ENCODE data around the gene DRP2. TPM values are rescaled to one million over a fixed set of nuclear protein-coding genes. Genes with fewer than 3 reads are reported as not detected.

DRP2 gene
- total RNA-seq, 2 experiments from 2014 or later: 0.87 to 1.0 TPM

- no peak for DNase-seq
- POLR2A ChIA-PET: no interaction called here
- Mint-ChIP-seq H3K4me1 (no peaks in the 10 kb centered on the region), H3K9me3 (no peaks in the 10 kb centered on the region), H3K36me3 (ENCODE audit: low read depth) (no peaks in the 10 kb centered on the region), H3K27ac (no peak overlapping the region), H3K4me3 (no peak overlapping the region), H3K27me3 (peaks cover 2% of the 10 kb centered on the region)
- CTCF ChIA-PET: no interaction called here
These were observed 1.9 kb upstream of the DRP2 start for GRCh38 chrX:101217689-101218088.

GRCh38 chrX:101219864-101220346 is 319 bp downstream of the DRP2 start:
- H3K4me3 Mint-ChIP-seq: no peak overlapping the region
- no peak overlapping the region for H3K27ac Mint-ChIP-seq
- ChIA-PET CTCF (no interaction called here), POLR2A (no interaction called here)
- H3K36me3 Mint-ChIP-seq (ENCODE audit: low read depth): no peaks in the 10 kb centered on the region
- H3K27me3 Mint-ChIP-seq: peaks cover 2% of the 10 kb centered on the region
- H3K9me3 Mint-ChIP-seq: no peaks in the 10 kb centered on the region
- no peaks in the 10 kb centered on the region for H3K4me1 Mint-ChIP-seq
- DNase-seq: no peak

DNA sequence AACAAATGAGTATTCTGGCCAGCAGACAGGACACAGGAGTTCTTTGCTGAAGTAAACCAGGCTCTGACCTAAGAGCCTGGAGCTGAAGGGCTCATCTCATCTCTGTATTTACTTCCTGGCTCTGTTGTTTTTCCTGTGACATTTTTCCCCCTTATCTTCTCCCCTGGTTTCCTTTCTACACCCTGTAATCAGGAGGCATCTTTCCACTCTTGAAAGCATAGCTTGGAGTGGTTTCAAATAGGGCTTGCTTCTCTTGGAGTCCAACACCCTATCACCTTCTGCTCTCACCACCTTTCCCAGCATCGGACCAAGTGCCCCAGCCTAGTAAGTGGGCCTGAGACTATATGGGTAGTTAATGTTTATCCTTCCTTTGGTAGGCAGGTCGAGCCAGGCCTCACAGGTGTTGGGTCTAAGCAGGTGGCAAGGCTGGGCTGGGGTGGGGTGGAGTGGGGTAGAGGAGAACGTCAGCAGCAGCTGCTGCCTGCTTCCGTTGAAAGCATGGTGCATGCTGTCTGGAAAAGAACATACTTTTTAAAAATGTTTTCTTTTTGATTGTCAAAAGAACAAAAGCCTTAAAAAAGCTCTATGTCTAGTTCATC is 1.2 kb downstream of the DRP2 start:
- Mint-ChIP-seq H3K4me1 (no peaks in the 10 kb centered on the region), H3K36me3 (ENCODE audit: low read depth) (no peaks in the 10 kb centered on the region), H3K27ac (peak overlapping the region; percentile 11), H3K9me3 (no peaks in the 10 kb centered on the region), H3K27me3 (peaks cover 2% of the 10 kb centered on the region), H3K4me3 (no peak overlapping the region)
- ChIA-PET POLR2A (no interaction called here), CTCF (interaction anchor here (1.3 kb wide), 1 partner anchor 9 kb away, joined by 4 read pairs; no protein-coding TSS in a partner anchor)
- no peak for DNase-seq

DNA sequence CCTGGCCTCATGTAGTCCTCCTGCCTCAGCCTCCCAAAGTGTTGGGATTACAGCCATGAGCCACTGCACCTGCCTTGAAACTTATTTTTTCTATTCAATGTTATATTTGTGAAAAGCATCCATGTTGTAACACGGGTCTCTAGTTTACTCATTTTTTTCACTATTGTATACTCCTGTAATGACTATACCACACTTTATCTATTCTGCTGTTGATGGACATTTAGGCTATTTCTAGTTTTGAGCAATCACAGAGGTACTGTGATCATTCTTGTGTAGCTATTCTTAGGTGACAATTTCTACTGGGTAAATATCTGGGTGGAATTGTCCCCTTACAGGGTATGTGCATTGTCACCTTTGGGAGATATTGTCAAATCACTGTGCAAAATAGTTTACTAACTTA is 3.6 kb downstream of the DRP2 start:
- ChIA-PET CTCF (interaction anchor here (0.6 kb wide), 1 partner anchor 695 kb away, joined by 3 read pairs; no protein-coding TSS in a partner anchor), POLR2A (no interaction called here)
- H3K9me3 Mint-ChIP-seq: no peaks in the 10 kb centered on the region
- no peaks in the 10 kb centered on the region for H3K36me3 Mint-ChIP-seq (ENCODE audit: low read depth)
- DNase-seq: no peak
- no peak overlapping the region for H3K4me3 Mint-ChIP-seq
- H3K4me1 Mint-ChIP-seq: no peaks in the 10 kb centered on the region
- no peak overlapping the region for H3K27ac Mint-ChIP-seq
- peaks cover 2% of the 10 kb centered on the region for H3K27me3 Mint-ChIP-seq

- CTCF ChIA-PET: no interaction called here
- no peak for DNase-seq
- H3K4me3 Mint-ChIP-seq: no peak overlapping the region
These were observed 9.6 kb downstream of the DRP2 start for GRCh38 chrX:101229170-101229569.

GRCh38 chrX:101230636-101231035 is 11.1 kb downstream of the DRP2 start:
- Mint-ChIP-seq H3K27me3 (no peaks in the 10 kb centered on the region), H3K9me3 (no peaks in the 10 kb centered on the region), H3K27ac (no peak overlapping the region), H3K36me3 (ENCODE audit: low read depth) (no peaks in the 10 kb centered on the region), H3K4me1 (no peaks in the 10 kb centered on the region), H3K4me3 (no peak overlapping the region)
- POLR2A ChIA-PET: no interaction called here
- CTCF ChIA-PET: no interaction called here
- no peak for DNase-seq

More at GRCh38 chrX:101229170-101229569, 9.6 kb downstream of the DRP2 start:
- H3K27ac Mint-ChIP-seq: no peak overlapping the region
- no peaks in the 10 kb centered on the region for H3K36me3 Mint-ChIP-seq (ENCODE audit: low read depth)
- H3K4me1 Mint-ChIP-seq: no peaks in the 10 kb centered on the region
- no peaks in the 10 kb centered on the region for H3K27me3 Mint-ChIP-seq
- POLR2A ChIA-PET: no interaction called here
- no peaks in the 10 kb centered on the region for H3K9me3 Mint-ChIP-seq

DNA sequence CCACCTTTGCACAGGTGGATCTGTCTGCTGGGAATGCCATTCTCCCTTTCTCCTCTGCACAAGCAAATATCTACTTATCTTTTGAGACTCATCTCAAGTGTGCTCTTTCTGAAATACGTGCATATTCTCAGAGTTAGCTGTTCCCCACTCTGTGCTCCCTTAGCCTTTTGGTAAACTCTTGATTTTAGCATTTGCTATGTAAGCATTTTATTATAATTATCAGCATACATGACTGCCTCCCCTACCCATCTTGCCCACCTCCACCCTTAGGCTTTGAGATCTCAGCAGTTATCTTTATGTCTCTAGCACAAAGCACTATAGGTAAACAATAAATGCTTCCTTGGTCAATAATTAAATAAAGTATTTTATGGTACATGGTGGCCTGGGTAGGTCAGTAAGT is 11.5 kb downstream of the DRP2 start:
- POLR2A ChIA-PET: no interaction called here
- DNase-seq: no peak
- Mint-ChIP-seq H3K36me3 (ENCODE audit: low read depth) (no peaks in the 10 kb centered on the region), H3K4me1 (no peaks in the 10 kb centered on the region), H3K27me3 (no peaks in the 10 kb centered on the region), H3K9me3 (no peaks in the 10 kb centered on the region), H3K4me3 (no peak overlapping the region), H3K27ac (no peak overlapping the region)
- CTCF ChIA-PET: no interaction called here

- no peaks in the 10 kb centered on the region for H3K9me3 Mint-ChIP-seq
- H3K4me3 Mint-ChIP-seq: no peak overlapping the region
- no peaks in the 10 kb centered on the region for H3K27me3 Mint-ChIP-seq
- ChIA-PET CTCF (no interaction called here), POLR2A (no interaction called here)
- no peaks in the 10 kb centered on the region for H3K36me3 Mint-ChIP-seq (ENCODE audit: low read depth)
- H3K4me1 Mint-ChIP-seq: no peaks in the 10 kb centered on the region
- DNase-seq: no peak
- no peak overlapping the region for H3K27ac Mint-ChIP-seq
These were observed 12.7 kb downstream of the DRP2 start for GRCh38 chrX:101232316-101232715.

DNA sequence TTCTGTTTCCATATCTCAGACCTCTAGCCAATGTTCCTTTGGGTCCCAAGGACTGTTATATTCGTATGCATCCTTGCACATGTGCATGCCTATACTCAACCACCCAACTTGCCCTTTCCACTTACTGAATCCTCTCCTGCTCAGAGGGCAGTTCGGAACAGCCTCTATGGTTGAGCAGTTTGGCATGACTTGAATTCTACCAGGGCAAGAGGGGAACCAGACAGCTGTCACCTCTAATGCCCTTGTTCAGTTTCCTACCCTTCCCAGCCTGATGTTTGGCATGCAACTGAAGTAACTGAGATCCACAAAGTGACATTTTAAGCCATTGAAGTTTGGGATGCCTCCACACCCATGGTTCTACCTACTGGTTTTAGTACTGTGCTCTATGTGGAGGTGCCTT is 17.5 kb downstream of the DRP2 start:
- no peak overlapping the region for H3K27ac Mint-ChIP-seq
- ChIA-PET POLR2A (no interaction called here), CTCF (no interaction called here)
- H3K36me3 Mint-ChIP-seq (ENCODE audit: low read depth): no peaks in the 10 kb centered on the region
- DNase-seq: no peak
- H3K27me3 Mint-ChIP-seq: no peaks in the 10 kb centered on the region
- H3K4me1 Mint-ChIP-seq: no peaks in the 10 kb centered on the region
- no peak overlapping the region for H3K4me3 Mint-ChIP-seq
- H3K9me3 Mint-ChIP-seq: no peaks in the 10 kb centered on the region

DNA sequence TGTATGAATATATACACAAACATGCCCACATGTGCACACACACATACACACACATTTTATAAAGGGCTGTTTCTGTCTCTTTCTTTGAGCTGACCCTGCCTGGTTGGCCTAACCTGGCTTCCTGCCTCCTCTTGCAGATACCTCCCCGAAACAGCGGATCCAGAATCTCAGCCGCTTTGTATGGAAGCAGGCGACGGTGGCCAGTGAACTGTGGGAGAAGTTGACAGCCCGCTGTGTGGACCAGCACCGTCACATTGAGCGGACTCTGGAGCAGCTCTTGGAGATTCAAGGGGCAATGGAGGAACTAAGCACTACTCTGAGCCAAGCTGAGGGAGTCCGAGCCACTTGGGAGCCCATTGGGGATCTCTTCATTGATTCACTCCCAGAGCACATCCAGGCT is 21.9 kb downstream of the DRP2 start:
- no peaks in the 10 kb centered on the region for H3K36me3 Mint-ChIP-seq (ENCODE audit: low read depth)
- POLR2A ChIA-PET: no interaction called here
- H3K4me3 Mint-ChIP-seq: no peak overlapping the region
- CTCF ChIA-PET: no interaction called here
- DNase-seq: no peak
- H3K9me3 Mint-ChIP-seq: no peaks in the 10 kb centered on the region
- no peak overlapping the region for H3K27ac Mint-ChIP-seq
- H3K4me1 Mint-ChIP-seq: no peaks in the 10 kb centered on the region
- H3K27me3 Mint-ChIP-seq: no peaks in the 10 kb centered on the region

GRCh38 chrX:101252634-101253033 is 33.0 kb downstream of the DRP2 start:
- no peaks in the 10 kb centered on the region for H3K36me3 Mint-ChIP-seq (ENCODE audit: low read depth)
- peaks cover 3% of the 10 kb centered on the region for H3K4me1 Mint-ChIP-seq
- no peaks in the 10 kb centered on the region for H3K9me3 Mint-ChIP-seq
- no peak for DNase-seq
- ChIA-PET POLR2A (no interaction called here), CTCF (interaction anchor here (0.8 to 1.3 kb wide), 2 partner anchors 10 to 17 kb away, joined by 3 to 5 read pairs; no protein-coding TSS in a partner anchor)
- no peak overlapping the region for H3K4me3 Mint-ChIP-seq
- H3K27me3 Mint-ChIP-seq: no peaks in the 10 kb centered on the region
- no peak overlapping the region for H3K27ac Mint-ChIP-seq

- no peaks in the 10 kb centered on the region for H3K27me3 Mint-ChIP-seq
- no peak for DNase-seq
- CTCF ChIA-PET: interaction anchor here (0.6 kb wide), 1 partner anchor 75 kb away, joined by 3 read pairs; no protein-coding TSS in a partner anchor
- no peak overlapping the region for H3K4me3 Mint-ChIP-seq
- H3K9me3 Mint-ChIP-seq: no peaks in the 10 kb centered on the region
- H3K36me3 Mint-ChIP-seq (ENCODE audit: low read depth): no peaks in the 10 kb centered on the region
- peaks cover 15% of the 10 kb centered on the region for H3K4me1 Mint-ChIP-seq
- peak overlapping the region; percentile 57 for H3K27ac Mint-ChIP-seq
- POLR2A ChIA-PET: no interaction called here
These were observed 38.1 kb downstream of the DRP2 start for GRCh38 chrX:101257448-101258258.

GRCh38 chrX:101258259-101258581 is 38.6 kb downstream of the DRP2 start:
- Mint-ChIP-seq H3K9me3 (no peaks in the 10 kb centered on the region), H3K27ac (no peak overlapping the region), H3K4me3 (no peak overlapping the region), H3K27me3 (no peaks in the 10 kb centered on the region), H3K4me1 (peaks cover 15% of the 10 kb centered on the region), H3K36me3 (ENCODE audit: low read depth) (no peaks in the 10 kb centered on the region)
- ChIA-PET CTCF (no interaction called here), POLR2A (no interaction called here)
- DNase-seq: no peak

DNA sequence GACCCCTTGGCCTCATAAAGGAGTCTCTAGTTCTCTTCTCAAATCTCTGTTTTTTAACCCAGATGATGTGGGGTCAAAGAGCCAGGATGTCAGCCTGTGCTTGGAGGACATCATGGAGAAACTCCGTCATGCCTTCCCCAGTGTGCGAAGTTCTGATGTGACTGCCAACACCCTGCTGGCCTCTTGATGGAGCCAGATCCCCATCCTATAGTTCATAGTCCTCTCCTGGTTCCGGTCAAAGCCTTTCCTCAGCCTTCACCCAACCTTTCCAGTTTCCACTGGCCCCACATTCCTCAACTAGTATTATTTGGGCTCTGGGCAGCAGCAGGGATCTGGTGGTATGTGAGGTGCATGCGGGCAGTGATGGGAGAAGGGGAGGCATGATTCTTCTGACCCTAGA is 40.8 kb downstream of the DRP2 start:
- Mint-ChIP-seq H3K4me1 (peaks cover 15% of the 10 kb centered on the region), H3K36me3 (ENCODE audit: low read depth) (no peaks in the 10 kb centered on the region), H3K4me3 (no peak overlapping the region), H3K27ac (peak overlapping the region; percentile 31), H3K9me3 (no peaks in the 10 kb centered on the region), H3K27me3 (no peaks in the 10 kb centered on the region)
- CTCF ChIA-PET: interaction anchor here (0.6 kb wide), 1 partner anchor 101 kb away, joined by 5 read pairs; no protein-coding TSS in a partner anchor
- POLR2A ChIA-PET: no interaction called here
- DNase-seq: no peak

Data from activated CD4-positive, alpha-beta T cell treated with anti-CD3 and anti-CD28 coated beads, Interleukin-2, amount 10 ng/mL, durations not matched to agents 7 days and 5 days (primary cell).